ENCODE results near the gene ENTPD1. TPM values are rescaled to one million over a fixed set of nuclear protein-coding genes. Genes with fewer than 3 reads are reported as not detected.

ENTPD1 gene
- polyA plus RNA-seq, 3 donors: 62.2 to 71.1 (median 70.4) TPM

- TF ChIP-seq CTCF (IDR thresholded peaks at IDR 0.05): no peak
- H3K4me1 ChIP-seq (ENCODE audit: control insufficient read depth in 1 of 2, insufficient read depth in 2 of 2, low read length in 2 of 2): peaks cover 52 to 70% of the 10 kb centered on the region in 2 donors
- Mint-ChIP-seq H3K27me3 (ENCODE audit: low read depth in 3 of 3) (no peaks in the 10 kb centered on the region), H3K27ac (peak overlapping the region in 2 of 7 donors; percentile 26 to 40), H3K4me1 (peaks cover 70% of the 10 kb centered on the region), H3K9me3 (peaks cover 0 to 3% (median 0%) of the 10 kb centered on the region in 7 donors), H3K36me3 (peaks cover 36 to 51% of the 10 kb centered on the region in 2 donors), H3K4me3 (no peak overlapping the region)
- no peak overlapping the region for H3K9ac ChIP-seq (ENCODE audit: insufficient read depth, low read length, poor library complexity, severe bottlenecking)
- no peak overlapping the region for H3K4me3 ChIP-seq (replicated peaks in 1 of 3; ENCODE audit: low read depth in 2 of 3, low read length in 3 of 3)
- no peaks in the 10 kb centered on the region for H3K9me3 ChIP-seq (replicated peaks in 1 of 2; ENCODE audit: control insufficient read depth in 1 of 2, insufficient read depth in 1 of 2, low read length in 2 of 2)
- no peak overlapping the region for H3K27ac ChIP-seq (ENCODE audit: low read depth in 1 of 2, low read length in 2 of 2)
- H3K79me2 ChIP-seq (ENCODE audit: insufficient read depth, low read length): peaks cover 86% of the 10 kb centered on the region
- intact Hi-C loops (cut with micrococcal nuclease): no loop called here
- H3K27me3 ChIP-seq (ENCODE audit: control insufficient read depth in 2 of 2, insufficient read depth in 2 of 2, low read length in 2 of 2): no peaks in the 10 kb centered on the region
- no CpG with 5 or more reads among the region's 1 CpG for WGBS (ENCODE audit: insufficient coverage)
- H2AFZ ChIP-seq (ENCODE audit: insufficient read depth, low read depth, low read length, poor library complexity, severe bottlenecking): no peak overlapping the region
- H3K36me3 ChIP-seq (replicated peaks in 1 of 2; ENCODE audit: control insufficient read depth in 1 of 2, insufficient read depth in 2 of 2, low read length in 2 of 2): peaks cover 12 to 23% of the 10 kb centered on the region in 2 donors
- H3K4me2 ChIP-seq (replicated peaks; ENCODE audit: extremely low read depth, low read length, poor library complexity, severe bottlenecking): no peak overlapping the region
- no peak for DNase-seq
- H4K20me1 ChIP-seq (ENCODE audit: insufficient read depth, low read length): peaks cover 19% of the 10 kb centered on the region
Observed at GRCh38 chr10:95787447-95787846, 31.5 kb downstream of the ENTPD1 start.

GRCh38 chr10:95788830-95789229 lies 32.9 kb downstream of the ENTPD1 start:
- H3K27ac ChIP-seq (ENCODE audit: low read depth in 1 of 2, low read length in 2 of 2): no peak overlapping the region
- no peak overlapping the region for H3K4me3 Mint-ChIP-seq
- H3K27me3 Mint-ChIP-seq (ENCODE audit: low read depth in 3 of 3): no peaks in the 10 kb centered on the region
- H3K4me3 ChIP-seq (replicated peaks in 1 of 3; ENCODE audit: low read depth in 2 of 3, low read length in 3 of 3): no peak overlapping the region
- peaks cover 23% of the 10 kb centered on the region for H4K20me1 ChIP-seq (ENCODE audit: insufficient read depth, low read length)
- H3K27me3 ChIP-seq (ENCODE audit: control insufficient read depth in 2 of 2, insufficient read depth in 2 of 2, low read length in 2 of 2): no peaks in the 10 kb centered on the region
- peaks cover 51 to 70% of the 10 kb centered on the region in 2 donors for H3K4me1 ChIP-seq (ENCODE audit: control insufficient read depth in 1 of 2, insufficient read depth in 2 of 2, low read length in 2 of 2)
- no peaks in the 10 kb centered on the region for H3K9me3 ChIP-seq (replicated peaks in 1 of 2; ENCODE audit: control insufficient read depth in 1 of 2, insufficient read depth in 1 of 2, low read length in 2 of 2)
- intact Hi-C loops (cut with micrococcal nuclease): no loop called here
- WGBS (ENCODE audit: insufficient coverage): 100% methylated on average over 2 of the region's 2 CpGs
- H2AFZ ChIP-seq (ENCODE audit: insufficient read depth, low read depth, low read length, poor library complexity, severe bottlenecking): no peak overlapping the region
- TF ChIP-seq CTCF (IDR thresholded peaks at IDR 0.05): no peak
- no peak overlapping the region for H3K4me2 ChIP-seq (replicated peaks; ENCODE audit: extremely low read depth, low read length, poor library complexity, severe bottlenecking)
- H3K36me3 Mint-ChIP-seq: peaks cover 34 to 47% of the 10 kb centered on the region in 2 donors
- DNase-seq: no peak
- H3K9ac ChIP-seq (ENCODE audit: insufficient read depth, low read length, poor library complexity, severe bottlenecking): no peak overlapping the region
- peaks cover 0 to 3% (median 0%) of the 10 kb centered on the region in 7 donors for H3K9me3 Mint-ChIP-seq
- peaks cover 70% of the 10 kb centered on the region for H3K4me1 Mint-ChIP-seq
- peaks cover 12 to 23% of the 10 kb centered on the region in 2 donors for H3K36me3 ChIP-seq (replicated peaks in 1 of 2; ENCODE audit: control insufficient read depth in 1 of 2, insufficient read depth in 2 of 2, low read length in 2 of 2)
- H3K27ac Mint-ChIP-seq: no peak overlapping the region
- H3K79me2 ChIP-seq (ENCODE audit: insufficient read depth, low read length): peaks cover 73% of the 10 kb centered on the region

All from CD14-positive monocyte (primary cell).